ENCODE measurements around the gene TDP1. TPM values are rescaled to one million over a fixed set of nuclear protein-coding genes. Genes with fewer than 3 reads are reported as not detected.

The TDP1 gene
- total RNA-seq, 2 experiments from 2014 or later = 51.9 to 59.8 TPM

- ATAC-seq (ENCODE audit: poor library complexity) (no peak), DNase-seq (no peak)
- POLR2A ChIA-PET = no interaction called here
- no peak overlapping the region for H3K4me3 ChIP-seq (ENCODE audit: low read length)
- no peak overlapping the region for H3K4me3 Mint-ChIP-seq
- H3K4me1 Mint-ChIP-seq (ENCODE audit: low read depth) = peaks cover 9% of the 10 kb centered on the region
- peaks cover 0 to 8% of the 10 kb centered on the region in 2 experiments for H3K9me3 ChIP-seq (ENCODE audit: control insufficient read depth in 1 of 2, insufficient read depth in 1 of 2, low read length in 2 of 2)
- H3K27me3 Mint-ChIP-seq = peaks cover 81% of the 10 kb centered on the region
- peaks cover 16% of the 10 kb centered on the region for H3K4me1 ChIP-seq (ENCODE audit: insufficient read depth, low read length)
- no peak overlapping the region for H3K27ac ChIP-seq (ENCODE audit: low read depth in 1 of 2, low read length in 2 of 2)
- CTCF ChIA-PET = no interaction called here
- H3K36me3 ChIP-seq (ENCODE audit: insufficient read depth, low read length) = no peaks in the 10 kb centered on the region
- no peak overlapping the region for H3K27ac Mint-ChIP-seq
- intact Hi-C loops (cut with DNase I, micrococcal nuclease) = no loop called here
- H3K36me3 Mint-ChIP-seq (ENCODE audit: low read depth) = no peaks in the 10 kb centered on the region
- TF ChIP-seq CTCF (IDR thresholded peaks at IDR 0.05) = no peak
- H3K27me3 ChIP-seq (ENCODE audit: control insufficient read depth in 1 of 2, insufficient read depth in 2 of 2, low read length in 2 of 2) = peaks cover 16 to 73% of the 10 kb centered on the region in 2 experiments
- H3K9me3 Mint-ChIP-seq = no peaks in the 10 kb centered on the region
Observed at GRCh38 chr14:90056826-90057225, 101.1 kb downstream of the TDP1 start.

- Histone ChIP-seq H3K4me3 (ENCODE audit: low read length) (no peak overlapping the region), H3K27me3 (ENCODE audit: control insufficient read depth in 1 of 2, insufficient read depth in 2 of 2, low read length in 2 of 2) (peaks cover 27 to 79% of the 10 kb centered on the region in 2 experiments), H3K27ac (ENCODE audit: low read depth in 1 of 2, low read length in 2 of 2) (no peak overlapping the region), H3K9me3 (ENCODE audit: control insufficient read depth in 1 of 2, insufficient read depth in 1 of 2, low read length in 2 of 2) (peaks cover 0 to 12% of the 10 kb centered on the region in 2 experiments), H3K36me3 (ENCODE audit: insufficient read depth, low read length) (no peaks in the 10 kb centered on the region), H3K4me1 (ENCODE audit: insufficient read depth, low read length) (peaks cover 32% of the 10 kb centered on the region)
- ChIA-PET CTCF (no interaction called here), POLR2A (no interaction called here)
- Mint-ChIP-seq H3K9me3 (no peaks in the 10 kb centered on the region), H3K27me3 (peaks cover 77% of the 10 kb centered on the region), H3K4me3 (peak overlapping the region; percentile 68), H3K4me1 (ENCODE audit: low read depth) (peaks cover 21% of the 10 kb centered on the region), H3K27ac (no peak overlapping the region), H3K36me3 (ENCODE audit: low read depth) (no peaks in the 10 kb centered on the region)
- DNase-seq (no peak), ATAC-seq (ENCODE audit: poor library complexity) (no peak)
- TF ChIP-seq CTCF (IDR thresholded peaks at IDR 0.05) = no peak
- intact Hi-C loops (cut with DNase I, micrococcal nuclease) = no loop called here
Observed at GRCh38 chr14:90058876-90059458, 103.2 kb downstream of the TDP1 start.

- Histone ChIP-seq H3K36me3 (ENCODE audit: insufficient read depth, low read length) (no peaks in the 10 kb centered on the region), H3K9me3 (ENCODE audit: control insufficient read depth in 1 of 2, insufficient read depth in 1 of 2, low read length in 2 of 2) (peaks cover 0 to 12% of the 10 kb centered on the region in 2 experiments), H3K27me3 (ENCODE audit: control insufficient read depth in 1 of 2, insufficient read depth in 2 of 2, low read length in 2 of 2) (peaks cover 37 to 85% of the 10 kb centered on the region in 2 experiments), H3K4me1 (ENCODE audit: insufficient read depth, low read length) (peaks cover 32% of the 10 kb centered on the region), H3K27ac (ENCODE audit: low read depth in 1 of 2, low read length in 2 of 2) (no peak overlapping the region), H3K4me3 (ENCODE audit: low read length) (peak overlapping the region; percentile 46)
- Mint-ChIP-seq H3K27ac (no peak overlapping the region), H3K36me3 (ENCODE audit: low read depth) (no peaks in the 10 kb centered on the region), H3K4me1 (ENCODE audit: low read depth) (peaks cover 21% of the 10 kb centered on the region), H3K9me3 (no peaks in the 10 kb centered on the region), H3K4me3 (peak overlapping the region; percentile 68), H3K27me3 (peaks cover 76% of the 10 kb centered on the region)
- ATAC-seq (ENCODE audit: poor library complexity) = peak; percentile 77
- DNase-seq = peak in 9 of 14 experiments; percentile 11 to 61 (median 29)
- CTCF ChIA-PET = no interaction called here
- POLR2A ChIA-PET = no interaction called here
- intact Hi-C loops (cut with DNase I, micrococcal nuclease) = no loop called here
- TF ChIP-seq CTCF (IDR thresholded peaks at IDR 0.05) = no peak
Observed at GRCh38 chr14:90060312-90060964, 104.7 kb downstream of the TDP1 start.

Data from CD4-positive, alpha-beta T cell (primary cell).